ENCODE data around the gene SLC17A8. TPM values are rescaled to one million over a fixed set of nuclear protein-coding genes. Genes with fewer than 3 reads are reported as not detected.

Gene SLC17A8
- total RNA-seq, 2 experiments from 2014 or later = not detected

GRCh38 chr12:100463661-100464060, 106.8 kb downstream of the SLC17A8 start:
- Mint-ChIP-seq H3K4me1 (ENCODE audit: low read depth) (no peaks in the 10 kb centered on the region), H3K27me3 (ENCODE audit: low read depth) (peaks cover 2% of the 10 kb centered on the region), H3K9me3 (no peaks in the 10 kb centered on the region), H3K36me3 (ENCODE audit: low read depth) (no peaks in the 10 kb centered on the region), H3K27ac (no peak overlapping the region), H3K4me3 (no peak overlapping the region)
- CTCF ChIA-PET = interaction anchor here (0.5 kb wide), 1 partner anchor 38 kb away, joined by 3 read pairs; no protein-coding TSS in a partner anchor
- DNase-seq = no peak
- intact Hi-C loops (cut with micrococcal nuclease) = no loop called here

- Mint-ChIP-seq H3K4me3 (no peak overlapping the region), H3K27ac (no peak overlapping the region), H3K4me1 (ENCODE audit: low read depth) (no peaks in the 10 kb centered on the region), H3K27me3 (ENCODE audit: low read depth) (peaks cover 2% of the 10 kb centered on the region), H3K36me3 (ENCODE audit: low read depth) (no peaks in the 10 kb centered on the region), H3K9me3 (no peaks in the 10 kb centered on the region)
- intact Hi-C loops (cut with micrococcal nuclease) = no loop called here
- DNase-seq = no peak
- CTCF ChIA-PET = no interaction called here
These were observed 107.7 kb downstream of the SLC17A8 start for GRCh38 chr12:100464529-100464928.

GRCh38 chr12:100468126-100468525, 111.3 kb downstream of the SLC17A8 start:
- intact Hi-C loops (cut with micrococcal nuclease) = no loop called here
- CTCF ChIA-PET = interaction anchor here (1.2 kb wide), 1 partner anchor 18 kb away, joined by 5 read pairs; no protein-coding TSS in a partner anchor

More at GRCh38 chr12:100468126-100468525, 111.3 kb downstream of the SLC17A8 start:
- H3K4me1 Mint-ChIP-seq (ENCODE audit: low read depth) = no peaks in the 10 kb centered on the region
- H3K36me3 Mint-ChIP-seq (ENCODE audit: low read depth) = no peaks in the 10 kb centered on the region
- no peaks in the 10 kb centered on the region for H3K9me3 Mint-ChIP-seq
- peaks cover 2% of the 10 kb centered on the region for H3K27me3 Mint-ChIP-seq (ENCODE audit: low read depth)
- DNase-seq = no peak
- H3K27ac Mint-ChIP-seq = no peak overlapping the region
- no peak overlapping the region for H3K4me3 Mint-ChIP-seq

Other genes with a start within 250 kb of the SLC17A8 start
- gene BLTP3B, start 214.2 kb upstream of the SLC17A8 start, total RNA-seq = 10 to 100 TPM; 27.0 to 27.2 TPM
- gene ACTR6, start 156.3 kb upstream of the SLC17A8 start, total RNA-seq = 10 to 100 TPM; 38.0 to 41.8 TPM
- gene DEPDC4, start 90.0 kb upstream of the SLC17A8 start, total RNA-seq = 1 to 10 TPM; 3.4 to 3.6 TPM
- gene SCYL2, start 89.9 kb upstream of the SLC17A8 start, total RNA-seq = 10 to 100 TPM; 19.4 to 20.7 TPM
- not detected for gene NR1H4, start 116.8 kb downstream of the SLC17A8 start, total RNA-seq
- 1 to 10 TPM; 4.7 to 5.5 TPM for gene GAS2L3, start 216.6 kb downstream of the SLC17A8 start, total RNA-seq